GM23338 (cell line): ENCODE measurements around the gene CYGB. TPM values are rescaled to one million over a fixed set of nuclear protein-coding genes. Genes with fewer than 3 reads are reported as not detected.

Source experiments
- ATAC-seq: fragments of 200-7000 bp; cut with Tn5 transposase; 3 replicates; pipeline ENCODE4 v1.9.1; 2020
- DNase-seq: peaks from one replicate; pipeline ENCODE4 v3.0.0-alpha.2; 2015; ENCODE audit warnings: low spot score
- H2AFZ ChIP-seq: fragments of 200-600 bp; sonication (generic); 2 replicates; pipeline ENCODE4 v1.8.0; 2016; ENCODE audit warnings: antibody characterized with exemption, mild to moderate bottlenecking, moderate library complexity
- H3F3A ChIP-seq: fragments of 200-600 bp; sonication (generic); replicated peaks from 2 replicates; pipeline ENCODE4 v1.8.0; 2017; ENCODE audit warnings: antibody characterized with exemption, mixed run types, low read depth
- H3K27ac ChIP-seq: fragments of 200-600 bp; sonication (generic); 2 replicates; pipeline ENCODE4 v1.6.1; 2016; ENCODE audit warnings: low read depth
- H3K27me3 ChIP-seq: fragments of 200-600 bp; sonication (generic); 2 replicates; pipeline ENCODE4 v1.8.0; 2016; ENCODE audit warnings: mild to moderate bottlenecking, mixed run types, moderate library complexity; ENCODE audit not compliant: insufficient read depth
- H3K36me3 ChIP-seq: fragments of 200-600 bp; sonication (generic); 2 replicates; pipeline ENCODE4 v1.8.0; 2016; ENCODE audit warnings: mild to moderate bottlenecking; ENCODE audit not compliant: insufficient read depth
- H3K4me1 ChIP-seq: fragments of 200-600 bp; sonication (generic); 2 replicates; pipeline ENCODE4 v1.8.0; 2016; ENCODE audit warnings: mild to moderate bottlenecking, moderate library complexity; ENCODE audit not compliant: insufficient read depth
- H3K4me2 ChIP-seq: fragments of 200-600 bp; sonication (generic); 2 replicates; pipeline ENCODE4 v1.7.1; 2017; ENCODE audit warnings: mixed run types
- H3K4me3 ChIP-seq: fragments of 200-600 bp; sonication (generic); 2 replicates; pipeline ENCODE4 v1.6.1; 2016; ENCODE audit warnings: mixed run types
- H3K79me2 ChIP-seq: fragments of 200-600 bp; sonication (generic); replicated peaks from 2 replicates; pipeline ENCODE4 v1.8.0; 2017; ENCODE audit warnings: mild to moderate bottlenecking; ENCODE audit not compliant: insufficient read depth
- H3K9me2 ChIP-seq: fragments of 200-600 bp; sonication (generic); 2 replicates; pipeline ENCODE4 v1.8.0; 2017; ENCODE audit not compliant: insufficient read depth
- H4K20me1 ChIP-seq: fragments of 200-600 bp; sonication (generic); replicated peaks from 2 replicates; pipeline ENCODE4 v1.8.0; 2017; ENCODE audit warnings: mild to moderate bottlenecking; ENCODE audit not compliant: insufficient read depth
- H3K27ac Mint-ChIP-seq: 2 replicates; pipeline ENCODE4 v1.8.0; 2020; ENCODE audit warnings: inconsistent platforms, mild to moderate bottlenecking, moderate library complexity, mixed read lengths
- H3K27me3 Mint-ChIP-seq: 3 replicates; pipeline ENCODE4 v1.8.0; 2022; ENCODE audit warnings: low read depth, mild to moderate bottlenecking, moderate library complexity, mixed read lengths, inconsistent platforms; ENCODE audit not compliant: insufficient read depth, poor library complexity
- H3K36me3 Mint-ChIP-seq: 3 replicates; pipeline ENCODE4 v1.8.0; 2021; ENCODE audit warnings: low read depth, mild to moderate bottlenecking, inconsistent platforms, moderate library complexity, mixed read lengths
- H3K4me1 Mint-ChIP-seq: 3 replicates; pipeline ENCODE4 v1.8.0; 2020; ENCODE audit warnings: mild to moderate bottlenecking, inconsistent platforms, mixed read lengths
- H3K4me3 Mint-ChIP-seq: 3 replicates; pipeline ENCODE4 v1.8.0; 2021; ENCODE audit warnings: moderate library complexity, mild to moderate bottlenecking, inconsistent platforms, mixed read lengths
- H3K9me3 Mint-ChIP-seq: 3 replicates; pipeline ENCODE4 v1.8.0; 2020; ENCODE audit warnings: moderate library complexity, mild to moderate bottlenecking, inconsistent platforms, mixed read lengths
- CREB1 ChIP-seq: fragments of 250-450 bp; sonication (Bioruptor Pico); IDR thresholded peaks from 2 replicates; pipeline ENCODE4 v1.5.0; 2020; ENCODE audit warnings: low read depth, mild to moderate bottlenecking, moderate library complexity
- ETS1 ChIP-seq: IDR thresholded peaks from 2 replicates; pipeline ENCODE4 v1.6.1; 2016; ENCODE audit warnings: antibody characterized with exemption
- EZH2 ChIP-seq: fragments of 200-600 bp; sonication (generic); IDR thresholded peaks from one replicate; pipeline ENCODE4 v1.8.0; 2017; ENCODE audit warnings: antibody characterized with exemption, mild to moderate bottlenecking, low read depth; ENCODE audit not compliant: unreplicated experiment
- EZH2phosphoT487 ChIP-seq: fragments of 200-600 bp; sonication (generic); IDR thresholded peaks from one replicate; pipeline ENCODE4 v1.8.1; 2018; ENCODE audit warnings: antibody characterized with exemption; ENCODE audit not compliant: unreplicated experiment
- JUNB ChIP-seq: IDR thresholded peaks from one replicate; pipeline ENCODE4 v1.6.1; 2016; ENCODE audit warnings: antibody characterized with exemption; ENCODE audit not compliant: unreplicated experiment
- NANOG ChIP-seq: IDR thresholded peaks from 2 replicates; pipeline ENCODE4 v1.6.1; 2016; ENCODE audit warnings: antibody characterized with exemption, borderline replicate concordance
- POLR2AphosphoS5 ChIP-seq: IDR thresholded peaks from 2 replicates; pipeline ENCODE4 v1.6.1; 2016; ENCODE audit warnings: antibody characterized with exemption, low read depth
- REST ChIP-seq: IDR thresholded peaks from one replicate; pipeline ENCODE4 v1.6.1; 2018; ENCODE audit warnings: antibody characterized with exemption; ENCODE audit not compliant: unreplicated experiment
- STAT1 ChIP-seq: IDR thresholded peaks from one replicate; pipeline ENCODE4 v1.6.1; 2016; ENCODE audit warnings: antibody characterized with exemption; ENCODE audit not compliant: unreplicated experiment
- ZNF114 ChIP-seq: fragments of 250-450 bp; sonication (Bioruptor Pico); IDR thresholded peaks from 2 replicates; pipeline ENCODE4 v1.5.0; 2020; ENCODE audit warnings: mild to moderate bottlenecking, moderate library complexity
- ZNF331 ChIP-seq: fragments of 250-450 bp; sonication (Bioruptor Pico); IDR thresholded peaks from 2 replicates; pipeline ENCODE4 v1.5.0; 2020; ENCODE audit warnings: low read depth, mild to moderate bottlenecking, moderate library complexity
- ZNF462 ChIP-seq: fragments of 250-450 bp; sonication (Bioruptor Pico); IDR thresholded peaks from 2 replicates; pipeline ENCODE4 v1.5.0; 2020; ENCODE audit warnings: mild to moderate bottlenecking, moderate library complexity
- polyA plus RNA-seq: library from polyadenylated mRNA; unstranded; fragments of >200 nt; fragmentation: Nextera tagmentation; extraction: Ambion mirVana; gene quantifications from 2 replicates; pipeline ENCODE4 v1.2.1, GENCODE V29; 2016
- total RNA-seq: library from RNA; depleted of rRNA; stranded (reverse); fragments of >200 nt; shearing (Covaris generic); gene quantifications from 2 replicates; pipeline ENCODE4 v1.2.3, GENCODE V29; 2014

Gene CYGB
- total and polyA plus RNA-seq, 2 experiments from 2014 or later: 1.2 to 1.7 TPM

- Histone ChIP-seq H3K79me2 (no peaks in the 10 kb centered on the region), H3K27ac (no peak overlapping the region), H3F3A (0 out of 2 replicates have a peak, but pooled peaks cover 5% of the 10 kb centered on the region), H3K36me3 (no peaks in the 10 kb centered on the region), H3K4me2 (no peak overlapping the region), H3K4me1 (peaks cover 9% of the 10 kb centered on the region; the same call in 1 of the 2 replicates), H3K27me3 (peaks cover 8% of the 10 kb centered on the region), H4K20me1 (no peaks in the 10 kb centered on the region), H3K9me2 (no peaks in the 10 kb centered on the region), H2AFZ (no peak overlapping the region), H3K4me3 (no peak overlapping the region)
- Mint-ChIP-seq H3K27ac (no peak overlapping the region), H3K4me1 (peaks cover 30% of the 10 kb centered on the region), H3K27me3 (peaks cover 14% of the 10 kb centered on the region), H3K4me3 (no peak overlapping the region), H3K36me3 (no peaks in the 10 kb centered on the region), H3K9me3 (no peaks in the 10 kb centered on the region)
- TF ChIP-seq JUNB (no peak), CREB1 (CRISPR knock-in tag) (no peak), NANOG (no peak), ZNF462 (no peak), REST (no peak), EZH2phosphoT487 (no peak), ETS1 (no peak), EZH2 (no peak), ZNF114 (CRISPR knock-in tag) (no peak), STAT1 (no peak), ZNF331 (CRISPR knock-in tag) (no peak), POLR2AphosphoS5 (no peak)
- ATAC-seq: no peak
- no peak for DNase-seq
These were observed 6.6 kb downstream of the CYGB start for GRCh38 chr17:76530811-76531485.
